KOPT-K1 (cell line): Measurements from ENCODE around the gene MAD1L1.

Experiments used
- H3K27ac ChIP-seq: fragments of 200-600 bp; sonication (generic); 2 replicates; pipeline ENCODE4 v1.5.1; 2016; ENCODE audit warnings: antibody characterized with exemption, mild to moderate bottlenecking, low read depth, low read length; ENCODE audit not compliant: poor library complexity, severe bottlenecking
- H3K36me3 ChIP-seq: fragments of 200-600 bp; sonication (generic); 2 replicates; pipeline ENCODE4 v1.5.1; 2017; ENCODE audit warnings: antibody characterized with exemption, mild to moderate bottlenecking, low read length, moderate library complexity; ENCODE audit not compliant: insufficient read depth
- H3K9me3 ChIP-seq: fragments of 200-600 bp; sonication (generic); 2 replicates; pipeline ENCODE4 v1.5.1; 2017; ENCODE audit warnings: antibody characterized with exemption, low read length, mild to moderate bottlenecking; ENCODE audit not compliant: insufficient read depth, poor library complexity, severe bottlenecking

Gene MAD1L1

GRCh38 chr7:2241580-2242540 lies 9.1 kb upstream of the MAD1L1 start, which contains the start of the genes MRM2 and NUDT1:
MRM2 (minus strand) TSS chr7:2242205; CDS start chr7:2242169, 36 bp downstream.
NUDT1 (plus strand) TSS chr7:2242226; CDS start chr7:2244575, 2,349 bp downstream.
- Histone ChIP-seq H3K27ac (peak within 1 kb of the TSS; percentile 82), H3K36me3 (peaks cover 60% of the 10 kb centered on the region), H3K9me3 (no peaks in the 10 kb centered on the region)

GRCh38 chr7:2239242-2239641 lies 6.5 kb upstream of the MAD1L1 start:
- no peaks in the 10 kb centered on the region for H3K9me3 ChIP-seq
- no peak overlapping the region for H3K27ac ChIP-seq
- peaks cover 60% of the 10 kb centered on the region for H3K36me3 ChIP-seq

DNA sequence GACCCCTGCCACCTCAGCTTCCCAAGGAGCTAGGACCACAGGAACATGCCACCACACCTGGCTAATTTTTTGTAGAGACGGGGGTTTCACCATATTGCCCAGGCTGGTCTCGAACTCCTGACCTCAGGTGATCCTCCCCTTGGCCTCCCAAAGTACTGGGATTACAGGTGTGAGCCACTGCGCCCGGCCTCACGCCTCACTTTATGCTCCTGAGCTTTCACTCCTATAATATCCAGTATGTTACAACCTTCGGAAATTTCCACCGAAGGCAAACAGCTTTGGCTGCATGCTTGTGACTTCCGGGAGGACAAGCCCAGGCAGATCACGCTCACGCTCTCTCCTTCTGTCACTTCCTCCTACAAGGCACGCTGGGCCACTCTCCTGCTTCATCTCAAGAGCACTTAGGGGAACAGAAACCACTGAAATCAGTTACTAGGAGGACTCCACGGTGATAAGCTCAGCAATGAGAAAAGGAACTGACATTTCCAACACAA lies 4.4 kb upstream of the MAD1L1 start:
- Histone ChIP-seq H3K27ac (no peak overlapping the region), H3K36me3 (peaks cover 57% of the 10 kb centered on the region), H3K9me3 (no peaks in the 10 kb centered on the region)

- peaks cover 66% of the 10 kb centered on the region for H3K36me3 ChIP-seq
- no peak overlapping the region for H3K27ac ChIP-seq
- H3K9me3 ChIP-seq, result no peaks in the 10 kb centered on the region
These were observed 1.2 kb upstream of the MAD1L1 start for GRCh38 chr7:2233926-2234325.

DNA sequence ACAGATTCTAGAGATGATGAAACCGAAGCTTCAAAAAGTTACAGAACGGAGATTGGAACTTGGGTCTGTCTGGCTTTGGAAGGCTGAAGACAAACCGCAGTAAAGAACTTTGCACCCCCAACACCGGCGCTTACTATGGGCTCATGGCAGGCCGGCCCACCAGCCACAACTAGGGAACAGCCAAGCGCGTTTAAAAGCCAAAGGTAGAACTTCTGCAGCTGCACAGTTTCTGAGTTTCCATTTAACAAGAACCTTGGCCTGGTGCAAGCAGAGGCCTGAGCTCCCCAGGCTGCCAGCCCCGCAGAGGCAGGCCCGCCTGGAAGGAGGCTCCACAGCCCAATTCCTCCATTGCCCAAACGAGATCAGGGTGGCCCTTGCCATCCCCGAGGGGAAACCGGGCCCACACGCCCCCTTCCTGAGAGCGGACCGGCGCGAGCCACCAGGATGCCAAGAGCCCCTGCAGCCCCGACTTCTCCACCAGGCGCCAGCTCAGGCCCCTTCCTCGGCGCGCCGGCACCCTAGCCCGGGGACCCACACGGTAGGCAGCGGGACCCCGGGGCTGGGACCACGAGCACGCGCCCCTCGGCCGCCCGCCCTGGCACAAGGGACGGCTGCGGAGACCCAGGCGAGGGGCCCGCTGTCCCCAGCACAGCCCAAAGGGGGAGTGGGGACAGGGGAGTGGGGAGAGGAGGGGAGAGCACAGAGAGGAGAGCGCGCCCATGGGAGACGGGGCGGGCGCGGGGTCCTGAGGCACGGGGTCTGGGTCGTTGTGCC lies 566 bp downstream of the MAD1L1 start:
- Histone ChIP-seq H3K36me3 (peaks cover 68% of the 10 kb centered on the region), H3K9me3 (no peaks in the 10 kb centered on the region), H3K27ac (peak overlapping the region; percentile 72)

DNA sequence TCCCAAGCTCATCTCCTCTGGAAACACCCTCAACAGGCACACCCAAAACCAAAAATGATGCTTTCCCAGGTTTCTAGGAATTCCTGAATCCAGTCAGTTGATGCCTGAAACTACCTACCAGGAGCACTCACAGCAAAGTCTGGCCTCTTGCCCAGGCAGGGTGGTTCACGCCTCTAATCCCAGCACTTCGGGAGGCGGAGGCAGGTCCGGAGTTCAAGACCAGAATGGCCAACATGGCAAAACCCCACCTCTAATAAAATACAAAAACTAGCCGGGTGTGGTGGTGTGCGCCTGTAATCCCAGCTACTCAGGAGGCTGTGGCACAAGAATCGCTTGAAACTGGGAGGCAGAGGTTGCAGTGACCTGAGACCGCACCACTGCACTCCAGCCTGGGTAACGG lies 1.9 kb downstream of the MAD1L1 start:
- H3K27ac ChIP-seq, result no peak overlapping the region
- peaks cover 68% of the 10 kb centered on the region for H3K36me3 ChIP-seq
- no peaks in the 10 kb centered on the region for H3K9me3 ChIP-seq

DNA sequence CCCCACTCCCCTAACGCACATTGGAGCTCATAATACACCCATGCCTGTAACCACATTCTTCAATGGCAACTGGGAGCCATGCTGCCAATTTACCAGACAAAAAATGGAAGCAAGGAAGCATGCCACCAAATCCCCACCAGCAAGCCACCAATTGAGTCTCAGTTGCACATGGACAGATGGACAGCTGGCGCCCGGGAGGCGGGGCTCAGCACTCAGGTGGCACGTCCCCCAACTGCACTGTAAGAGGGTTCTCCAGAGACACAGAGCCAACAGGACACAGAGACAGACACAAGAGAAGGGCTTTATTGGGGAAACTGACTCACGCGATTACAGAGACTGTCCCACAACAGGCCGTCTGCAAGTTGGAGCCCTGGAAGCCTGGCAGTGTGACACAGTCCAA lies 2.5 kb downstream of the MAD1L1 start:
- H3K9me3 ChIP-seq, result no peaks in the 10 kb centered on the region
- no peak overlapping the region for H3K27ac ChIP-seq
- H3K36me3 ChIP-seq, result peaks cover 68% of the 10 kb centered on the region

GRCh38 chr7:2229467-2229866 lies 3.3 kb downstream of the MAD1L1 start:
- no peaks in the 10 kb centered on the region for H3K9me3 ChIP-seq
- no peak overlapping the region for H3K27ac ChIP-seq
- H3K36me3 ChIP-seq, result peaks cover 68% of the 10 kb centered on the region

- no peak overlapping the region for H3K27ac ChIP-seq
- H3K9me3 ChIP-seq, result no peaks in the 10 kb centered on the region
- H3K36me3 ChIP-seq, result peaks cover 69% of the 10 kb centered on the region
These were observed 3.8 kb downstream of the MAD1L1 start for GRCh38 chr7:2228921-2229320.

DNA sequence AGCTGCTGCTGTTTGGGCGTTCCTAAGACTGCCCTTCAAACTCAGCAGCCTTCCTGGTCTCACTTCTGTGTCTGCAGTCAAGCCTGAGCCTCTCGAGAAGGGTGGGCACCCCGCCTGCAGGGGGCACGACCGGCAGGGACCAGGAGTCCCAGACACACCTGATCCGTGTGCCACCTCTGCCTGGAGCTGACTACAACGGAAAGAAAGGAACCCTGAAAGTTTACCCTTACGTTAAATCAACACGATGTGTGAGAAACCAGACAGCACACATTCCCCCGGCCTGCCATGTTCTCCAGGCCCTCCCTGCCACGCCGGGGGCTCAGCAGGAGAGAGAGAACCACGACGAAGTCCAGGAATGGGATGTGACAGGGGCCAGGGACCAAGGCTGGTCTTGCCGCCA lies 5.0 kb downstream of the MAD1L1 start:
- Histone ChIP-seq H3K36me3 (peaks cover 82% of the 10 kb centered on the region), H3K27ac (no peak overlapping the region), H3K9me3 (no peaks in the 10 kb centered on the region)

DNA sequence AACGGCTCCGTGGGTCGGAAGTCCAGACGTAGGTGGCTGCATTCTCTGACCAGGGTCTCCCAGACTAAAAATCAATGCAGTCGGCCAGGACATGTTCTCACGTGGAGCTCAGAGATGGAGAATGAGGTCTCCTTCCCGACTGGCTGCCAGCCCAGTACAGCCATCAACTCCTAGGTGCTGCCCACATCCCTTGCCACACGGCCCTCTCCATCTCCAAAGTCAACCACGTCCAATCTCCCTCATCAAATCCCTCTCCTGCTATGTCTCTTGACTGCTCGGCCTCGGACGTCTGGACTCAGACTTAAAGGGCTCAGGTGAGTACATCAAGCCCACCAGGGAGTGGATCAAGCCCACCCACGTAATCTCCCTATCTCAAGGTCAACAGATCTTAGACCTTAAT lies 6.9 kb downstream of the MAD1L1 start:
- Histone ChIP-seq H3K27ac (no peak overlapping the region), H3K36me3 (peaks cover 100% of the 10 kb centered on the region), H3K9me3 (no peaks in the 10 kb centered on the region)

- Histone ChIP-seq H3K27ac (no peak overlapping the region), H3K36me3 (peaks cover 100% of the 10 kb centered on the region), H3K9me3 (no peaks in the 10 kb centered on the region)
These were observed 7.4 kb downstream of the MAD1L1 start for GRCh38 chr7:2225336-2225735.

GRCh38 chr7:2224934-2225333 lies 7.8 kb downstream of the MAD1L1 start:
- H3K27ac ChIP-seq, result no peak overlapping the region
- H3K36me3 ChIP-seq, result peaks cover 100% of the 10 kb centered on the region
- no peaks in the 10 kb centered on the region for H3K9me3 ChIP-seq

DNA sequence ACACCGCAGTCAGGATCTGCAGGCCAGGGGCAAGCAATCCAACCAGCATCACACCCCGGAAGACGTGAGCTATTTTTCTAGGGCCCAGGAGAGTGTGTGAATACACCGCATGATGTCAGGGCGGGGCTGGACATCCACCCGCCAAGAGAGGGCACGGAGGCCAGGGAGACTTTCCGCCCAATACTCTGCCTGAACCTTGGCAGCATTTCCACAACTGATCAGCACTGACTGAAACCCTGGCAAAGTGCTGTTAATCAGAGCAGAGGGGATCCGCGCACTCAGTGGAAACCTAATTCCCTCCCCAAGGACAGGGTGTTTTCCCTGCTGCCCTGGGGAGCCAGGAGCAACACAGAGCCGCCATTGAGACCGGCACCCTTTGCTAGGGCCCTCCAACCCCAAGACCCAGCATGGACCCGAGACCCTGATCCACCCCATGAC lies 8.2 kb downstream of the MAD1L1 start:
- no peaks in the 10 kb centered on the region for H3K9me3 ChIP-seq
- H3K27ac ChIP-seq, result no peak overlapping the region
- H3K36me3 ChIP-seq, result peaks cover 99% of the 10 kb centered on the region

GRCh38 chr7:2223321-2223720 lies 9.4 kb downstream of the MAD1L1 start:
- Histone ChIP-seq H3K9me3 (no peaks in the 10 kb centered on the region), H3K27ac (no peak overlapping the region), H3K36me3 (peaks cover 99% of the 10 kb centered on the region)
